ENCODE data around the gene BEND5.

Gene BEND5

GRCh38 chr1:48718705-48719104 is 58.0 kb downstream of the BEND5 start:
- DNase-seq (ENCODE audit: low read depth): no peak

- no peak for DNase-seq (ENCODE audit: low read depth)
Observed at GRCh38 chr1:48718116-48718630, 58.5 kb downstream of the BEND5 start.

- DNase-seq (ENCODE audit: low read depth): no peak
Observed at GRCh38 chr1:48717082-48717481, 59.6 kb downstream of the BEND5 start.

- DNase-seq (ENCODE audit: low read depth): no peak
Observed at GRCh38 chr1:48715921-48716320, 60.8 kb downstream of the BEND5 start.

GRCh38 chr1:48710915-48711314 is 65.8 kb downstream of the BEND5 start:
- DNase-seq (ENCODE audit: low read depth): no peak

GRCh38 chr1:48710318-48710717 is 66.4 kb downstream of the BEND5 start:
- DNase-seq (ENCODE audit: low read depth): no peak

GRCh38 chr1:48704736-48705135 is 72.0 kb downstream of the BEND5 start:
- no peak for DNase-seq (ENCODE audit: low read depth)

GRCh38 chr1:48701445-48701844 is 75.2 kb downstream of the BEND5 start:
- DNase-seq (ENCODE audit: low read depth): no peak

GRCh38 chr1:48697066-48697707 is 79.5 kb downstream of the BEND5 start:
- peak; percentile 39 for DNase-seq (ENCODE audit: low read depth)

GRCh38 chr1:48695161-48695560 is 81.5 kb downstream of the BEND5 start:
- no peak for DNase-seq (ENCODE audit: low read depth)

- no peak for DNase-seq (ENCODE audit: low read depth)
Observed at GRCh38 chr1:48693674-48694320, 82.9 kb downstream of the BEND5 start.

- DNase-seq (ENCODE audit: low read depth): no peak
Observed at GRCh38 chr1:48693180-48693579, 83.5 kb downstream of the BEND5 start.

- DNase-seq (ENCODE audit: low read depth): no peak
Observed at GRCh38 chr1:48692235-48692634, 84.5 kb downstream of the BEND5 start.

- no peak for DNase-seq (ENCODE audit: low read depth)
Observed at GRCh38 chr1:48691429-48692001, 85.2 kb downstream of the BEND5 start.

- DNase-seq (ENCODE audit: low read depth): no peak
Observed at GRCh38 chr1:48688102-48688760, 88.5 kb downstream of the BEND5 start.

GRCh38 chr1:48687282-48688045 is 89.2 kb downstream of the BEND5 start:
- no peak for DNase-seq (ENCODE audit: low read depth)

- no peak for DNase-seq (ENCODE audit: low read depth)
Observed at GRCh38 chr1:48686159-48686558, 90.5 kb downstream of the BEND5 start.

GRCh38 chr1:48684381-48684780 is 92.3 kb downstream of the BEND5 start:
- DNase-seq (ENCODE audit: low read depth): no peak

- DNase-seq (ENCODE audit: low read depth): no peak
Observed at GRCh38 chr1:48683839-48684238, 92.9 kb downstream of the BEND5 start.

GRCh38 chr1:48681476-48682305 is 95.0 kb downstream of the BEND5 start:
- no peak for DNase-seq (ENCODE audit: low read depth)

GRCh38 chr1:48680411-48681035 is 96.2 kb downstream of the BEND5 start:
- DNase-seq (ENCODE audit: low read depth): no peak

All from activated T-cell treated with anti-CD3 and anti-CD28 coated beads for 1 hour (primary cell).